ENCODE measurements around the gene CHST7.
A peak's percentile ranks its signal among the peaks of the same experiment; 100 is the strongest.

The CHST7 gene

DNA sequence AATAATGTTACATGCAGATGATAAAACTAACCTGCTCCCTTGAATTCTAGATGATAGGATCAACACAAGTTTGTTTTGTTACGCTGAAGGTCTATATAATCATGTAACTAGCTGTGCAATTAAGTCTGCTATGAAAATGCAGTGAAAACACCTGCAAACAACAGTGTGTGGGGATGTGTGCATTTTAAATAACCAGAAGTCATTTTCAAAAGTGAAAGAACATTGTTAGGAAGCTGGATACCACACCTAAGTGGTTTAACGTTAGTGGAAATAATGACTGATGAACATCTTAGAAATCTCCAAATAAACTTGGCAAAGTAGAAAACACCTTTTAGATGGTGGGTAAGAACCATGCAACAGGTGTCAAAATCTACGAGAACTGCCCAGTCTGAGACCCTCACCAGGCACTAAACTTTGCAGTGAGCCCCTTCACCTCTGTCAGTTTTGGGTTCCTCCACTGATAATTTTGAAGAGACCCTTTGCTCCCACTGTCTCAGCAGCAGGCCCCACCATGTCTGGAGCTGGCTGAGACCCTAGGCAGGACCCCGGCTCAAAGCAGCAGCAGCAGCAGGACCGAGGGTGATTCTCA is 36.6 kb downstream of the CHST7 start:
- no peak for DNase-seq (ENCODE audit: low read depth)

DNA sequence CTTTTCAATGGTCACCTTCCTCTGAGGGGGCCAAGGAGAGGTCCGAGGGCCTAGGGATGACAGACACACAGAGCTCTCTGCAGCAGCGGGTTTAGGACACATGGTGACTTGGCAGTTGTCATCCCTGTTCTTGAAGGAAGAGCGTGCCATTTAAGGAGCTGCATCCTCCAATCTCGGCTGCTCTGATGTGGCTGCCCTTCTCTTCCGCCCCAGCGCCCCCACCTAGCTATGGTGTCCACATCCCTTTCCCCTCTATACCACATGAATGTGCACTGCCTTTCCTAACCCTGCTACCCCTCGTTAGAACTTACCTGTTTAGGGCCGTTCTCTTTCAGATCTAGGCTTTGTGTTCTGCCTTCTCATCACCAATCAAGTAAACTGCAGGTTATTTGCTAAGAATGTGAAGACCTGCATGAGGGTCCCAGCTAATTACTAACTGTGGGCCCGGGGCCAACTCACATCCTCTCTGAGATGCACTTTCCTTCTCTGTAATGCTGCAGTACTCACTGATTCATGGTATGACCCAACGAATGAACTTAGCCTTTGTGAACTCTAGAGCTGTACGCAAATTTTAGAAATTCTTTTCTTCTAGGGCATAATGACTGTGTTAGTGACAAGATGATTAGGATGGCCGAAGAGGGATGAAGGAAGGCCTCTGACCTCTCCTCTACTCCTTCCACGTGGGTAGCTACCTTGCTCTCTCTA is 38.2 kb downstream of the CHST7 start:
- DNase-seq (ENCODE audit: low read depth) = no peak

DNA sequence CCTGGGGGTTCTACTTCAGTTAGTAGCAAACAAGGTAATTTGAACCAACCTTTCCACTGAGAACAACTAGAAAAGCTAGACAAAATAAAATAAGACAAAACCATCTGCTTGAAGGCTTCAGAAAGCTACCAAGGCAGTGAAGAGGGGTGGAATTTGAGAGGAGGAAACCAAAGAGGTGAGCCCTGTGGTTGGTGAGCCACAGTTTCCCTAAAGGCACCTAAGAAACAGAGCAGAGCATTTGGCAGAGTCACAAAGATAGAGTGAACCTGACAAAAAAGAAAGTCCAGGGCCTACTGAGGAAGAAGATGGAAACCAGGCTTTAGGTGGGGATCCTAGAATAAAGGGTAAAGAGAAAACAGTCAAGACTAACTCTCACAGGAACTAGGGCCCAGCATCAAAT is 44.3 kb downstream of the CHST7 start:
- no peak for DNase-seq (ENCODE audit: low read depth)

DNA sequence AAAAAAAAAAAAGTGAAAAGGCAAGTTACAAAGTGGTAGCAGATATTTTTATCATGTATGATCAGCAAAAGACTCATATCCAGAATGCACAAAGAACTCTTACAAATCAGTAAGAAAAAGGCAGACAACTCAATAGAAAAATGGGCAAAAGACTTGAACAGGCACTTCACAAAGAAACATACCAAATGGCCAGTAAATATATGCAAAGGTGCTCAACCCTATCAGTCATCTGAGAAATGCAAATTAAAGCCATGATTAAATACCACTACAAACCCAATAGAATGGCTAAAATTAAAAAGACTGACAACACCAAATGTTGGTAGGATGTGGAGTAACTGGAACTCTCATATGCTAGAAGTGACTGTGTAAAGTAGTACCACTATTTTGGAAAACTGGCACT is 45.4 kb downstream of the CHST7 start:
- DNase-seq (ENCODE audit: low read depth) = no peak

DNA sequence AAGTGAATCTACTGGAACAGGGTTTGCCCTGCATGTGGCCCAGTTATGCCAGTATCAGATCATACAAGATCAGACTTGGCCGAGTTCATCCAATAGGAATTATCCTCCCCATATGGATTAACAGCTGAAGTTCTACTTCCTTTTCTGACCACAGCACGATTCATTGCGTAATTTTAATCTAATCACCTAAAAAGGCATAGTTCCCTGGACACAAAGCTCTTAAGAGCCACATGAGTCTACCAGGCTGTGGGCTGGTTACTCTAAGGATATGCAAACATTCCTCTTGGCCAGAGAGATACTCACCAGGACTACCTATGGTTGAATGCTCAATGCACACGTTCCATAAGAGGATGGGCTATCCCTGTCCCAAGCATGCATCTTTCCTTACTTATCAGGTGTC is 46.9 kb downstream of the CHST7 start:
- DNase-seq (ENCODE audit: low read depth) = no peak

DNA sequence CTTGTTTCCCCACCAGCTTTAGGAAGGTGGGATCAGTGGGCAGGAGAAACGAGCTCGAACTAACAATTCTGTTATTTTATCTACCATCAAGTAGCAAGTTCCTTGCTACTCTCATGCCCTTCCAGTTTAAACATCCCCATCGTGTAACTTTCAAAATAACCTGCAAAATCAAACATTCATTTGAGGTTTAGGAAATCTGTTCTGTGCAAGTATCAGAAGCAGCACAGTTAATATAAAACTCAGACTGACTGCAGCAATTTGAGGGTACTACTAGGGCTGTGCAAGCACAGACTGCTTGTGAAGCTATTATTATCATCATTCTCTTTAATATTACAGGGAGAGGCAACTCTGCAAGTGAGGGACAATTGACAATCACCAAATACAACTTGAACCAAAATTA is 48.0 kb downstream of the CHST7 start:
- DNase-seq (ENCODE audit: low read depth) = no peak

DNA sequence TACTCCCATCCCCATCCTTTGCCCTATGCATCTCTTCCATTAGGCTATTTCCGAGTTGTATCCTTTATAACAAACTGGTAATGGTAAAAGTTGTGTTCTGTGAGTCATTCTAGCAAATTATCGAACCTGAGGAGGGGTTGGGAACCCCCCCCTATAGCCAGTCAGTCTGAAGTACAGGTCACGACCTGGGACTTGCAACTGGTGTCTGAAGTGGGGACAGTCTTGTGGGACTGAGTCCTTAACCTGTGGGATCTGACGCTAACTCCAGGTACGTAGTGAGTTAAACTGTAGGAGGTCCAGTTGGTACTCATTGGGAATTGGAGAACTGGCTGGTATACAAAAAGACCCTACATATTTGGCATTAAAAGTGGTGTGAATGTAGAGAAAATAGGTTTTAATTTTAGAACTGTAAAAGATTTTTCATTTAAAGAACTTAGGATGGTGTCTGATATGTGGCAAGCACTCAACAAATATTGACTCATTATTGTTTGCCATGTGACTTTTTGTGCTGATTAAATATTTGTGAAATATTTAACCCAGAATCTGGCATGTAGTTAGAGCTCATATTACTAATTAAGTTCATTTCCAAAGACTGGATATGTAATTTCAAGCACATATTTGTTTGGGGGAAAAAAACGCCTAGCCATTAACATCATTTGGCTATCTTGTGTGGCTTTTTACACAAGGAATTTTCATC is 50.7 kb downstream of the CHST7 start:
- DNase-seq (ENCODE audit: low read depth) = no peak

DNA sequence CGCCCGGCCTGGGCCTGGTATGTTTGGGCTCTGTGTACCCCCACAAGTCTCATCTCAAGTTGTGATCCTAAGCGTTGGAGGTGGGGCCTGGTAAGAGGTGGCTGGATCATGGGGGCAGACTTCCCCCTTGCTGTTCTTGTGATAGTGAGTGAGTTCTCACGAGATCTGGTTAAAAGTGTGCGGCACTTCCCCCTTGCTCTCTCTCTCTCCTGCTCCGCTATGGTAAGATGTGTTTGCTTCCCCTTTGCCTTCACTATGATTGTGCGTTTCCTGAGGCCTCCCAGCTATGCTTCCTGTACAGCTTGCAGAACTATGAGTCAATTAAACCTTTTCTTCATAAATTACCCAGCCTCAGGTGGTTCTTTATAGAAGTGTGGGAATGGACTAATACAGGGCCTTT is 53.0 kb downstream of the CHST7 start:
- no peak for DNase-seq (ENCODE audit: low read depth)

DNA sequence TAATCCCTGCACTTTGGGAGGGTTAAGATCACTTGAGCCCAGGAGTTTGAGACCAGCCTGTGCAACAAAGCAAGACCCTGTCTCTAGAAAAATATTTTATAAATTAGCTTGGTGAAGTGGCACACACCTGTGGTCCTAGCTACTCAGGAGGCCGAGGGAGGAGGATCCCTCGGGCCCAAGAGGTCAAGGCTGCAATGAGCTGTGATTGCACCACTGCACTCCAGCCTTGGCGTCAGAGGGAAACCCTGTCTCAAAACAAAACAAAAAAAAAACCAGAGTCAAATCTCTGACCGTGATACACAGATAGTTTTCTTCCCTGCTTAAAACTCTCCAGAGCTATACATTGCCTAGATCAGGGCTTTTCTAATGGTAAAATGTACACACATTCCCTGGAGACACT is 53.5 kb downstream of the CHST7 start:
- no peak for DNase-seq (ENCODE audit: low read depth)

DNA sequence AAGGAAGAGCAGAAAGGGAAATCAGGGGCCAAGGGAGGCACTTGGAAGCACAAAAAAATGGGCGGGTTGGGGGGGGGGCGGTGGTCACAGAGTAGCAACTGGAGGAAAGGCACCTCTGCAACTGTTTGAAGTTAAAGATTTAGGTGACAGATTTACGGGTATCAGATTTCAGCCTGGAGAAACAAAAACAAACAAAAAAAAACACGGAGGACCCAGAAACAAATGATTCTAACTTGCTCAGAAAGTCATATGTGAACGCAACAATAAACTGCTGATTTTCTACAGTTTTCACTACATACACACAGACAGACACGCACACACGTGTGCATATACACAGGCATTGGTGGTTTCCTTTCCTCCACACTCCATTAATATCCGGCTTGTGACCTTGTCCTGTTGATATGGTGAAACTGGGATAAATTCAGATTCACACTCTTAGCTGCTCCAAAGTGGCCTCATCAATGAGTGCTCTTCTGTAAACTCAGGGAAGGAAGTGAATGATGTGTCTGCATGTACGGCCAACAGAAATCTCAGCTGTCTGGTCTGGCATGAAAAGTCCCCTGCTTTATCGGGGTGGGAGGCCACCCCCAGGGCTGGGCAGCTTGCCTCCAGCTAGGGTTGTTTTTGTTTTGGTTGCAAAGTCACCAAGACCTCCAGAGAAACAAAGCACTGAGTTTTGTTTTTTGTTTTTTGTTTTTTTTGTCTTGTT is 54.3 kb downstream of the CHST7 start:
- no peak for DNase-seq (ENCODE audit: low read depth)

DNA sequence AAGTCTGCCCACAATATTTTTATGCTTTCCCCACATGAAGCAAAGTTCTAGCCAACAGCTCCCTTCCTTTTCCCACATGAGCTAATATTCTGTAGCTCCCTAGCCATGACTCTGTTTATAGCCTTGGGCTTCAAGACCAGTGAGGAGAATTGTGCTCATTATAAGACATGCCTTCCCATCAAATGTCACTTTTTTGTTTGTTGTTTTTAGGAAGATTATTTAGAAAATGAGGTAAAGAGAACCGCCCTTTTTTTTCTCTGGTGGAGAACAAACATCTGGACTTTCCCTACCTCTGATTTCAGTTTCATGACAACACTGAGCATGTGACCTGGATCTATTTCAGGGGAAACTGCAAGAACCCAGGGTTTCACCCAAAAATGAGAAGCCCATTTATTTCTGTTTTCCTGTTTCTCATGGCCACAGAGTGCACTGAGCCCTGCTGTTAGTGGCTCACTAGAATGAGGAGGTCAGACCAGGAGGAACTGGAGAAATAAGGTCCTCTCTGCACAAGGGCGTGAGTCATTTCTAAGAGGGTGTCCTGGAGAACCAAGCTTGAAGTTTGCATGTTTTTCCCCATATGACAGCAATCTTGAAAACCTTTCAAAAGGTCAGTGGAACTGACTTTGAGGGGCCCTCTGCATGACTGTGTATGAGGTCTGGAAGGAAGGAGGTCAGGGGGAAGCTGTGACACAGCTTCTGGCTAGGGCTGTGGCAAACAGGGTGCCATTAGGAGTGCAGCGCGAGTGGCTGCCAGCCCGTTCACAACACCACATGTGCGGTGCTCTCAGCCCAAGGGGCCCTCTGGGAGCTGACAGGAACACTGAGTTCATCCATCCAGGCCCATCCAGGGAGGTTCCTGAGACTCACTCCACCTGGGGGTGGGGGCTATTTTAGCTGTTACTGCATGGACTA is 55.2 kb downstream of the CHST7 start:
- no peak for DNase-seq (ENCODE audit: low read depth)

DNA sequence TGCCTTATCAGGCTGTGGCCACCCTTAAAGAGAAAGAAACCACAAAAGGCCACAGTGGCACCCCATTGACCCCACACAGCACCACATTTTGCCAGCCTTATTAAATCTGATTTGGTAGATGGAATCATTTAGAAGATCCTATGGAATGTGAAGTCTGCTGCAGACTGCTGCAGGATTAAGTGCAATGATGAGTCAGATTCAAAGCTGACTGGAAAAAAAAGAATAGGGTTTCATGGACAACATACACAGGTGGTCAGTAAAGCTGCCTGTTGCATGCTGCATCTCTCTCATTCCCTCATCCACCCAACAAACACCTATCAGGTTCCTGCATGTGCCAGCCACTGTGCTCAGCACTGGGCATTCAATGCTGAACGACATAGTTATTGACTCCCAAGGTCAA is 56.6 kb downstream of the CHST7 start:
- DNase-seq (ENCODE audit: low read depth) = no peak

DNA sequence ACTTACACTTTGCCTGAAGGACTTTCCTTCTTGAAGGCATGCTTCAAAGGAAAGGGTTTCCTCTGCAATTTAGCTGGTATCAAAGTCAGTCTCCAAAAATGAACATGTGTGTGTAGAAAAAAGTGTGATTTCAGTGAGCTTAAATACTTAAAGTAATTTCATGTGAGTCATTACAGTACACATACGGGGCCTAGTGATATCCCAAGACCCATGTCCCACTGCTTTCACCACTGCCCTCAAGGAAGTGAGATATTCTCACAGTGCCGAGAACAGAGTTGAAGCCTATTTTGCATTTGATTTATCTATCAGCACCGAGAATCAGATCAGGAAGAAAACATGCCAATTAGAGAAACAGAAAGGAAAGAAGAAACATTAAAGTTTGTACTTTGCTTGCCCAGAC is 61.0 kb downstream of the CHST7 start:
- DNase-seq (ENCODE audit: low read depth) = no peak

DNA sequence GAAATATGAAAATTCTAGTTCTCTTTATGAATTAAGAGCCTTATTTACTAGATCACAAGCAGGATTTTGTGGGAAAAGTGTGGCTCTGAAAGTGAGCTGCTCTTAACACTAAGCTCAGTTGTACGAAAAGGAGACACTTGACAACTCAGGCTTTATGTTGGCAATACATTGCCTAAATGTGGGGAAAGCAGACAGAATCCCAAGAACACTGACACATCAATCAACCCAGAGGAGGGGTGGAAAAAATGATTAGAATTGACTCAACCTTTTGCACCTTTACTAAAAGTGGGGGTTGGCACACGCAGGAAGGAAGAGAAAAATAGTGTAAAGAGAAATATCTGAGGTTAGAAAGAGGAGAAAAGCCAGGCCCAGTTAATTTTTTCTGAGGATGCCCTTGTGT is 61.6 kb downstream of the CHST7 start:
- DNase-seq (ENCODE audit: low read depth) = no peak

DNA sequence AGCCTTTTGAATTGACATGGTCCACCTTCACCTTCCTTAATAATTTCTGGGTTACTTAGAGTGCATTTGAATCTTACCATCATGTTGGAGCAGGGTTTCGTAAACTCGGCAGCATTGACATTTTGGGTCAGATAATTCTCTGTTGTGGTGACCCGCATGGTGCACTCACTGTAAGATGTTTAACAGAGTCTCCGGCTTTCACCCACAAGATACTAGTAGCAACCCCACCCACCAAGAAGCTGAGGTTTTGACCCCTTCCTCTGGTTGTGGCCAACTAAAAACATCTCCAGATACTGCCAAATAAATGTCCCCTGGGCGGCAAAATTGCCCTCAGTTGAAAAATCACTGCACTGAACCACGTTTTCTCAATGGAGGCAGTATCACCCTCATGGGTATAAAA is 62.7 kb downstream of the CHST7 start:
- DNase-seq (ENCODE audit: low read depth) = no peak

DNA sequence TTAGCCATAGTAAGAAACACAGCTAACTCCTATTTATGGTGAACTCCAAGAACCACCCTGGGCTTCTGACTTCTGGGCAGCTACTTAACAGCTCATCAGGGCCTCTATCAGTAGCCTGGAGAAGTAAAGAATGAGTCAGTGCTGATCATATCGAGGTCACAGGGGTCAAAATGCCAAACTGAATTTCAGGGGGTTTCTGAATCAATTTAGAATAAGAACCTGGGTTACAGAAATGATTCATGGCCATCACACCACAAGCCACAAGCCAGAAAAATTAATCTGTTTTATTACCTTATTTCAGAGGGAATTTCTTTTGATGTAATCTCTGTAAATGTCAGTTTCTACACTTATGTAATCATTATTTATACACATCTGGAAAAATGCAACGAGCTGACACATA is 64.4 kb downstream of the CHST7 start:
- peak; percentile 68 for DNase-seq (ENCODE audit: low read depth)

DNA sequence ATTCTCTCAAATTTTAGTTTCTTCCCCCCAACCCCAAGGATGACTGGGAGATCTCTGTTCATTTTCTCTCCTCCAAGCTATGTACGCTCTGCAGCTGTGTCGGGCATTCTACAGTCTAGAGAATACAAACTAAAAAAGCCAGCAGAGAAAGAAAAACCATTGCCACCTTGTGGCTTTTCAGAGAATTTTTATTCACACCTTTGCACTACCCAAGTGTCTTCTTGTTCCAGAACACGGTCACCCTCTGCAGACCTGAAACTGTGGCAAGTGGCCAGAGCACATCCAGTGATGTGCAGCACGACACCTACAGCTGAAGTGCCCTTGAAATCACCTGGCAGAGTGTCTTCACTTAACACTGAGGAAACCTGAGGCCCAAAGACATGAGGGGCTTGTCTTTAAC is 68.6 kb downstream of the CHST7 start:
- no peak for DNase-seq (ENCODE audit: low read depth)

DNA sequence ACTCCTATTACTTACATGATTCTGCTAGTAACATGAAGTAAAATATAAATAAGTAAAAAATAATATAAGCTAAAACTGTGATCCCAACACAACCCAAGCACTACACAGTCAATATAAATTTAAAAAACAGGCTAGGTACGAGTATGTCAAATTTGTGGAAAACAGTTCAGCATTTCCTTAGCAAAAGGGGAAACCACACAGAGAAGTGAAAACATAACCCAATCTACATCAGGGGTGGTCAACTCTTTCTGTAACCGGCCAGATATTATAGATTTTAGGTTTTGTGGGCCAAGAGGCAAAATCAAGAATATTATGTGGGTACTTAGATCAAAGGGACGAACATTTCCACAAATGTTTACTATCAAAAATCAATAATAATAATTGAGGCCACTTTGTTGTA is 70.1 kb downstream of the CHST7 start:
- no peak for DNase-seq (ENCODE audit: low read depth)

DNA sequence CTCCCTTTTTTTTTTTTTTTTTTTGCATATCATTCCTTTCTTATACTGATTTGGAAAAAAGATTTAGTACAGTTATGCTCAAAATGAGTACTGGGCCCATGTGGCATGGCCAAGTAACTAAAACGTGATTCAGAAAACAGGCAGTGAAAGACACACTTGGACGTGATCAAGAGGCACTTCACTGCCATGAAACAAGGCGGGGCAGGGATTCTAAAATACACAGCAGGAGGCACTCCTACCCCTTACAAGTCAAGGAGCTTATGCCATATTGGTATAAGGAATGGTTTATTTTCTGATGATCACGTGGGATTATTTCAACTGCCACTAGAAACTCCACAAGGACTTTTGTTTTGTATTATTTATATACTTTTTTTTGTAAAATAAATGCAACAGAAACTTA is 72.0 kb downstream of the CHST7 start:
- DNase-seq (ENCODE audit: low read depth) = no peak

DNA sequence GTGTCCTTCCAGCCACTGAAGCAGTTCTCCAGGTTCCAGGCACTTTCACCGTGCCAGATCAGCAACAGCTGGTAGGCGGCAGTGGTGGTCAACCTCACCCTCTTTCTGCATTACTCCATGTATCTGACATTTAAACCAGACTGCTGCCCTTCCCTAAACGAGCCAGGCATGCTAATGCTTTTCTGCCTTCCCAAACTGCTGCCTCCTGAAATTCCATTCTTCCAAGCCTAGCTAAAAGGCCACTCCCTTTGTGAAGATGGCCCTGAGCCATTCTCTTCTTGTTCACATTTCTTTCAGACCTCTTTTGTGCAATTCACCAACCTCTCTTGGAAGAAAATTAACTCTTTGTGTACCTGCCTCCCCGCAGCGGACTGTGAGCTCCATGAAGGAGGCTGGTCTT is 73.7 kb downstream of the CHST7 start:
- no peak for DNase-seq (ENCODE audit: low read depth)

All from HS-5 (cell line).